DND-41 (cell line): ENCODE measurements around the gene LEFTY2.

Experiments
- EZH2 ChIP-seq: IDR thresholded peaks from 3 replicates; pipeline ENCODE4 v1.6.1; 2012; ENCODE audit warnings: borderline replicate concordance, low read depth, mild to moderate bottlenecking, moderate library complexity, low read length, inconsistent platforms; ENCODE audit not compliant: severe bottlenecking
- TF ChIP-seq, protein P1 (sequence below): IDR thresholded peaks from 2 replicates; pipeline ENCODE4 v1.5.1; 2012; ENCODE audit warnings: borderline replicate concordance, low read length, moderate library complexity, mild to moderate bottlenecking; ENCODE audit not compliant: poor library complexity, severe bottlenecking; ENCODE audit errors: extremely low read depth

DNA sequence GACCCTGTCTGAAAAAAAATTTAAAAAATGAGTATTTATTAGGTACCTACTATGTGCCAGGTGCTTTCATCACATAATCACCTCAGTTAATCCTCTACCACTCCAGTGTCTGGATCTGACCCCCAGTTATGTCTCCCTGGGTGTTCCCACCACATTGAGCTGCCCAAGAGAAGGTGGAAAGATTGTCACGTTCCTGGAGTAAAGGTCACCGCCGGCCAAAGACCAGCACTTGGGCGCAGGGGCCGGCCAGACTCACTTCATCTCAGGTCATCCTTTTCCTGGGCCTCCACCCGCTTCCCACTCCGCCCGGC is 17.7 kb downstream of the LEFTY2 start:
- TF ChIP-seq, protein P1, sequence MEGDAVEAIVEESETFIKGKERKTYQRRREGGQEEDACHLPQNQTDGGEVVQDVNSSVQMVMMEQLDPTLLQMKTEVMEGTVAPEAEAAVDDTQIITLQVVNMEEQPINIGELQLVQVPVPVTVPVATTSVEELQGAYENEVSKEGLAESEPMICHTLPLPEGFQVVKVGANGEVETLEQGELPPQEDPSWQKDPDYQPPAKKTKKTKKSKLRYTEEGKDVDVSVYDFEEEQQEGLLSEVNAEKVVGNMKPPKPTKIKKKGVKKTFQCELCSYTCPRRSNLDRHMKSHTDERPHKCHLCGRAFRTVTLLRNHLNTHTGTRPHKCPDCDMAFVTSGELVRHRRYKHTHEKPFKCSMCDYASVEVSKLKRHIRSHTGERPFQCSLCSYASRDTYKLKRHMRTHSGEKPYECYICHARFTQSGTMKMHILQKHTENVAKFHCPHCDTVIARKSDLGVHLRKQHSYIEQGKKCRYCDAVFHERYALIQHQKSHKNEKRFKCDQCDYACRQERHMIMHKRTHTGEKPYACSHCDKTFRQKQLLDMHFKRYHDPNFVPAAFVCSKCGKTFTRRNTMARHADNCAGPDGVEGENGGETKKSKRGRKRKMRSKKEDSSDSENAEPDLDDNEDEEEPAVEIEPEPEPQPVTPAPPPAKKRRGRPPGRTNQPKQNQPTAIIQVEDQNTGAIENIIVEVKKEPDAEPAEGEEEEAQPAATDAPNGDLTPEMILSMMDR: no peak
- TF ChIP-seq EZH2: no peak
